ENCODE results near the gene SLPI.
A peak's percentile ranks its signal among the peaks of the same experiment; 100 is the strongest.

Gene SLPI

GRCh38 chr20:45254383-45255262 is at the start of gene SLPI:
Gene SLPI (minus strand): TSS chr20:45254564. CDS start chr20:45254543, 21 bp downstream.
- DNase-seq: no peak

- no peak for DNase-seq
Measured at GRCh38 chr20:45303586-45304463, 49.5 kb upstream of the SLPI start.

- DNase-seq: no peak
Measured at GRCh38 chr20:45301824-45302271, 47.5 kb upstream of the SLPI start.

- DNase-seq: no peak
Measured at GRCh38 chr20:45300961-45301360, 46.6 kb upstream of the SLPI start.

- no peak for DNase-seq
Measured at GRCh38 chr20:45299786-45300185, 45.4 kb upstream of the SLPI start.

GRCh38 chr20:45297786-45298497 is 43.6 kb upstream of the SLPI start:
- DNase-seq: no peak

GRCh38 chr20:45294659-45295058 is 40.3 kb upstream of the SLPI start:
- no peak for DNase-seq

- no peak for DNase-seq
Measured at GRCh38 chr20:45294003-45294368, 39.6 kb upstream of the SLPI start.

GRCh38 chr20:45293041-45294002 is 39.0 kb upstream of the SLPI start:
- peak; percentile 68 for DNase-seq

GRCh38 chr20:45292343-45292742 is 38.0 kb upstream of the SLPI start:
- DNase-seq: no peak

GRCh38 chr20:45291526-45291925 is 37.2 kb upstream of the SLPI start:
- no peak for DNase-seq

GRCh38 chr20:45290677-45291355 is 36.5 kb upstream of the SLPI start:
- DNase-seq: peak; percentile 41

- no peak for DNase-seq
Measured at GRCh38 chr20:45289942-45290676, 35.7 kb upstream of the SLPI start.

- DNase-seq: no peak
Measured at GRCh38 chr20:45288860-45289259, 34.5 kb upstream of the SLPI start.

- no peak for DNase-seq
Measured at GRCh38 chr20:45288376-45288775, 34.0 kb upstream of the SLPI start.

- DNase-seq: no peak
Measured at GRCh38 chr20:45283551-45284057, 29.2 kb upstream of the SLPI start.

GRCh38 chr20:45282700-45283550 is 28.6 kb upstream of the SLPI start:
- DNase-seq: no peak

GRCh38 chr20:45279992-45280391 is 25.6 kb upstream of the SLPI start:
- no peak for DNase-seq

- no peak for DNase-seq
Measured at GRCh38 chr20:45275338-45275737, 21.0 kb upstream of the SLPI start.

Measured in activated CD4-positive, alpha-beta T cell treated with anti-CD3 and anti-CD28 coated beads for 1 hour (primary cell).